MCF 10A (cell line): ENCODE data around the gene GLYATL3. TPM values are rescaled to one million over a fixed set of nuclear protein-coding genes. Genes with fewer than 3 reads are reported as not detected.

Experiments used
- BruUV-seq: library from RNA; stranded (reverse); fragments of 400-500 nt; replicated peaks from 2 replicates; lab custom pipeline; 2021; lab: Mats Ljungman, UMichigan
- CTCF ChIA-PET: fragments of 300-600 bp; sonication (Branson Sonifier 250); formaldehyde crosslinking; extraction: SDS; loops from one replicate; lab custom pipeline; 2021; ENCODE audit warnings: antibody characterized with exemption, inconsistent platforms; lab: Yijun Ruan, JAX
- POLR2A ChIA-PET: fragments of 300-600, 350-650 bp; sonication (Branson Sonifier 250); formaldehyde crosslinking; extraction: SDS; loops from one replicate; lab custom pipeline; 2020; ENCODE audit warnings: antibody characterized with exemption, inconsistent platforms; lab: Yijun Ruan, JAX
- DNase-seq: peaks from one replicate; pipeline ENCODE4 v3.0.0-alpha.2; 2018; ENCODE audit not compliant: unreplicated experiment
- H3K27ac Mint-ChIP-seq: one replicate; pipeline ENCODE4 v1.8.0; 2022; ENCODE audit warnings: mild to moderate bottlenecking, low read depth, mixed read lengths; ENCODE audit not compliant: unreplicated experiment
- H3K27me3 Mint-ChIP-seq: one replicate; pipeline ENCODE4 v1.8.0; 2022; ENCODE audit warnings: mixed read lengths; ENCODE audit not compliant: insufficient read depth, unreplicated experiment
- H3K36me3 Mint-ChIP-seq: one replicate; pipeline ENCODE4 v1.8.0; 2022; ENCODE audit warnings: mild to moderate bottlenecking, moderate library complexity, mixed read lengths; ENCODE audit not compliant: insufficient read depth, unreplicated experiment
- H3K4me1 Mint-ChIP-seq: one replicate; pipeline ENCODE4 v1.8.0; 2022; ENCODE audit warnings: mixed read lengths; ENCODE audit not compliant: insufficient read depth, unreplicated experiment
- H3K4me3 Mint-ChIP-seq: one replicate; pipeline ENCODE4 v1.8.0; 2022; ENCODE audit warnings: mild to moderate bottlenecking, moderate library complexity, mixed read lengths; ENCODE audit not compliant: unreplicated experiment
- H3K9me3 Mint-ChIP-seq: one replicate; pipeline ENCODE4 v1.8.0; 2022; ENCODE audit warnings: mixed read lengths; ENCODE audit not compliant: unreplicated experiment
- CTCF ChIP-seq: fragments of 200-600 bp; IDR thresholded peaks from one replicate; pipeline ENCODE4 v1.8.0; 2022; ENCODE audit warnings: antibody characterized with exemption, mild to moderate bottlenecking; ENCODE audit not compliant: unreplicated experiment
- intact Hi-C: fragments of 100-400 bp; cut with micrococcal nuclease; formaldehyde crosslinking; loops from 2 replicates; pipeline ENCODE4 v1.14.1; 2022
- total RNA-seq: library from RNA; stranded (reverse); gene quantifications from 2 replicates; pipeline ENCODE4 v1.2.3, GENCODE V29; 2022

GLYATL3 gene
- total RNA-seq, 1 experiment from 2014 or later, result not detected

GRCh38 chr6:49548613-49549304 lies 49.0 kb downstream of the GLYATL3 start:
- Mint-ChIP-seq H3K4me3 (no peak overlapping the region), H3K36me3 (peaks cover 4% of the 10 kb centered on the region), H3K4me1 (peaks cover 21% of the 10 kb centered on the region), H3K27me3 (no peaks in the 10 kb centered on the region), H3K9me3 (no peaks in the 10 kb centered on the region), H3K27ac (no peak overlapping the region)
- ChIA-PET POLR2A (interaction anchor here (2.0 to 5.7 kb wide), 2 partner anchors 7 to 11 kb away, joined by 8 to 216 read pairs; no protein-coding TSS in a partner anchor), CTCF (interaction anchor here (0.6 to 2.3 kb wide), 6 partner anchors 9 to 1873 kb away, joined by 3 to 32 read pairs (median 4); no protein-coding TSS in a partner anchor)
- intact Hi-C loops, result no loop called here
- no peak for DNase-seq
- no peak for TF ChIP-seq CTCF
- no TSS peak for BruUV-seq

- Mint-ChIP-seq H3K4me1 (peaks cover 25% of the 10 kb centered on the region), H3K4me3 (peak overlapping the region; percentile 90), H3K9me3 (no peaks in the 10 kb centered on the region), H3K27me3 (no peaks in the 10 kb centered on the region), H3K36me3 (peaks cover 6% of the 10 kb centered on the region), H3K27ac (peak overlapping the region; percentile 77)
- DNase-seq, result no peak
- no TSS peak for BruUV-seq
- intact Hi-C loops, result loop anchor here (1.0 to 2.0 kb wide), 3 partner anchors 9 to 723 kb away; no protein-coding TSS in a partner anchor
- TF ChIP-seq CTCF, result no peak
- ChIA-PET POLR2A (interaction anchor here (0.6 to 5.7 kb wide), 10 partner anchors 8 to 1020 kb away, joined by 3 to 216 read pairs (median 4); no protein-coding TSS in a partner anchor), CTCF (interaction anchor here (0.8 to 4.7 kb wide), 8 partner anchors 8 to 1874 kb away, joined by 3 to 41 read pairs (median 7); no protein-coding TSS in a partner anchor)
Observed at GRCh38 chr6:49549691-49550491, 50.2 kb downstream of the GLYATL3 start.

- peak within 1 kb of the TSS; percentile 77 for H3K27ac Mint-ChIP-seq
- peak within 1 kb of the TSS; percentile 90 for H3K4me3 Mint-ChIP-seq
- TF ChIP-seq CTCF, result no peak
- peaks cover 13% of the 10 kb centered on the region for H3K36me3 Mint-ChIP-seq
- no TSS peak for BruUV-seq
- peaks cover 25% of the 10 kb centered on the region for H3K4me1 Mint-ChIP-seq
- intact Hi-C loops, result loop anchor here (1.0 to 2.0 kb wide), 3 partner anchors 9 to 724 kb away; no protein-coding TSS in a partner anchor
- CTCF ChIA-PET, result interaction anchor here (0.8 to 4.7 kb wide), 6 partner anchors 9 to 68 kb away, joined by 3 to 41 read pairs (median 10); no protein-coding TSS in a partner anchor
- DNase-seq, result peak; percentile 82
- POLR2A ChIA-PET, result interaction anchor here (0.6 to 5.7 kb wide), 10 partner anchors 9 to 1881 kb away, joined by 3 to 216 read pairs (median 4); no protein-coding TSS in a partner anchor
- H3K9me3 Mint-ChIP-seq, result no peaks in the 10 kb centered on the region
- H3K27me3 Mint-ChIP-seq, result no peaks in the 10 kb centered on the region
Observed at GRCh38 chr6:49550492-49551077, 50.9 kb downstream of the GLYATL3 start, which contains the start of gene C6orf141. C6orf141 (plus strand) TSS chr6:49550668; CDS start chr6:49550793, 125 bp downstream.
